ENCODE measurements around the gene RHOJ. TPM values are rescaled to one million over a fixed set of nuclear protein-coding genes. Genes with fewer than 3 reads are reported as not detected.

The RHOJ gene
- total RNA-seq, 1 donor from 2014 or later, result 1.8 TPM

GRCh38 chr14:63205044-63205575 lies 867 bp downstream of the RHOJ start:
- ATAC-seq (no peak), DNase-seq (ENCODE audit: low spot score) (no peak)

GRCh38 chr14:63205866-63206265 lies 1.6 kb downstream of the RHOJ start:
- no peak for ATAC-seq
- no peak for DNase-seq (ENCODE audit: low spot score)

GRCh38 chr14:63209160-63209559 lies 4.9 kb downstream of the RHOJ start:
- ATAC-seq, result no peak
- no peak for DNase-seq (ENCODE audit: low spot score)

GRCh38 chr14:63210812-63211211 lies 6.6 kb downstream of the RHOJ start:
- no peak for ATAC-seq
- DNase-seq (ENCODE audit: low spot score), result no peak

- DNase-seq (ENCODE audit: low spot score) (no peak), ATAC-seq (no peak)
Observed at GRCh38 chr14:63212209-63212608, 8.0 kb downstream of the RHOJ start.

- DNase-seq (ENCODE audit: low spot score) (no peak), ATAC-seq (no peak)
Observed at GRCh38 chr14:63212776-63213500, 8.7 kb downstream of the RHOJ start.

GRCh38 chr14:63214417-63215196 lies 10.4 kb downstream of the RHOJ start:
- no peak for ATAC-seq

GRCh38 chr14:63220526-63220925 lies 16.3 kb downstream of the RHOJ start:
- DNase-seq (ENCODE audit: low spot score) (no peak), ATAC-seq (no peak)

More at GRCh38 chr14:63214417-63215196, 10.4 kb downstream of the RHOJ start:
- no peak for DNase-seq (ENCODE audit: low spot score)

- ATAC-seq, result no peak
- no peak for DNase-seq (ENCODE audit: low spot score)
Observed at GRCh38 chr14:63223596-63223995, 19.4 kb downstream of the RHOJ start.

GRCh38 chr14:63224196-63224595 lies 20.0 kb downstream of the RHOJ start:
- no peak for DNase-seq (ENCODE audit: low spot score)

GRCh38 chr14:63228217-63228616 lies 24.0 kb downstream of the RHOJ start:
- ATAC-seq (no peak), DNase-seq (ENCODE audit: low spot score) (no peak)

More at GRCh38 chr14:63224196-63224595, 20.0 kb downstream of the RHOJ start:
- no peak for ATAC-seq

GRCh38 chr14:63229330-63230059 lies 25.3 kb downstream of the RHOJ start:
- DNase-seq (ENCODE audit: low spot score) (no peak), ATAC-seq (no peak)

- ATAC-seq (no peak), DNase-seq (ENCODE audit: low spot score) (no peak)
Observed at GRCh38 chr14:63231766-63232165, 27.5 kb downstream of the RHOJ start.

- ATAC-seq (no peak), DNase-seq (ENCODE audit: low spot score) (no peak)
Observed at GRCh38 chr14:63237791-63238190, 33.5 kb downstream of the RHOJ start.

- DNase-seq (ENCODE audit: low spot score) (no peak), ATAC-seq (no peak)
Observed at GRCh38 chr14:63240221-63240620, 36.0 kb downstream of the RHOJ start.

- DNase-seq (ENCODE audit: low spot score) (no peak), ATAC-seq (no peak)
Observed at GRCh38 chr14:63241096-63241495, 36.9 kb downstream of the RHOJ start.

- no peak for DNase-seq (ENCODE audit: low spot score)
- no peak for ATAC-seq
Observed at GRCh38 chr14:63243646-63244045, 39.4 kb downstream of the RHOJ start.

GRCh38 chr14:63245893-63246292 lies 41.6 kb downstream of the RHOJ start:
- DNase-seq (ENCODE audit: low spot score) (no peak), ATAC-seq (no peak)

GRCh38 chr14:63248211-63248610 lies 44.0 kb downstream of the RHOJ start:
- ATAC-seq (no peak), DNase-seq (ENCODE audit: low spot score) (no peak)

- DNase-seq (ENCODE audit: low spot score) (no peak), ATAC-seq (no peak)
Observed at GRCh38 chr14:63249092-63249491, 44.8 kb downstream of the RHOJ start.

- DNase-seq (ENCODE audit: low spot score) (no peak), ATAC-seq (no peak)
Observed at GRCh38 chr14:63257299-63257698, 53.1 kb downstream of the RHOJ start.
